Right lung (tissue), 5 donors: ENCODE results near the gene CD151. TPM values are rescaled to one million over a fixed set of nuclear protein-coding genes. Genes with fewer than 3 reads are reported as not detected.
A peak's percentile ranks its signal among the peaks of the same experiment; 100 is the strongest.

Experiments
- DNase-seq, 2 donors: peaks; one replicate each; pipeline ENCODE4 v3.0.0-alpha.2; 2013
- polyA plus RNA-seq, 5 donors: library from polyadenylated mRNA; unstranded; fragments of 120-200 nt; gene quantifications; one replicate each; pipeline versions ENCODE4 v1.2.1 to v1.2.3, GENCODE V29; 2013; ENCODE audit warnings: inconsistent platforms in 1 of 5, low replicate concordance in 1 of 5; ENCODE audit not compliant: insufficient read length in 5 of 5, insufficient read depth in 1 of 5

The CD151 gene
- polyA plus RNA-seq, 5 donors: 124 to 208 (median 165) TPM

GRCh38 chr11:794766-795633, 37.8 kb upstream of the CD151 start:
- DNase-seq: no peak

- peak; percentile 66 to 72 for DNase-seq
Measured at GRCh38 chr11:795634-796564, 36.9 kb upstream of the CD151 start.

GRCh38 chr11:796565-797295, 36.0 kb upstream of the CD151 start:
- DNase-seq: no peak

GRCh38 chr11:797296-798092, 35.3 kb upstream of the CD151 start:
- peak; percentile 78 to 81 for DNase-seq

GRCh38 chr11:798093-798713, 34.5 kb upstream of the CD151 start, which contains the start of gene SLC25A22:
SLC25A22 (minus strand) TSS chr11:798281; CDS start chr11:795006, 3,275 bp downstream.
- DNase-seq: peak; percentile 73 to 77

GRCh38 chr11:799641-800316, 33.0 kb upstream of the CD151 start:
- no peak for DNase-seq

- no peak for DNase-seq
Measured at GRCh38 chr11:800473-800872, 32.3 kb upstream of the CD151 start.

GRCh38 chr11:801097-801780, 31.5 kb upstream of the CD151 start:
- DNase-seq: no peak

- DNase-seq: no peak
Measured at GRCh38 chr11:802018-802617, 30.6 kb upstream of the CD151 start.

GRCh38 chr11:802693-803466, 29.9 kb upstream of the CD151 start:
- DNase-seq: no peak

- no peak for DNase-seq
Measured at GRCh38 chr11:803467-803742, 29.3 kb upstream of the CD151 start.

GRCh38 chr11:803770-804598, 28.8 kb upstream of the CD151 start:
- DNase-seq: no peak

GRCh38 chr11:804599-804964, 28.2 kb upstream of the CD151 start:
- no peak for DNase-seq

GRCh38 chr11:808427-809286, 24.1 kb upstream of the CD151 start:
- no peak for DNase-seq

GRCh38 chr11:809287-810039, 23.3 kb upstream of the CD151 start, which contains the start of gene RPLP2:
RPLP2 (plus strand) TSS chr11:809967; CDS start chr11:810235, 268 bp downstream.
- DNase-seq: peak; percentile 99
